ENCODE data around the gene IL33.

IL33 gene

GRCh38 chr9:6302417-6302816, 86.8 kb downstream of the IL33 start:
- DNase-seq (ENCODE audit: low read depth, low spot score), result no peak

GRCh38 chr9:6304232-6304631, 88.6 kb downstream of the IL33 start:
- DNase-seq (ENCODE audit: low read depth, low spot score), result no peak

GRCh38 chr9:6305954-6306563, 90.5 kb downstream of the IL33 start:
- peak; percentile 57 for DNase-seq (ENCODE audit: low read depth, low spot score)
